ENCODE measurements around the gene TMEM11. TPM values are rescaled to one million over a fixed set of nuclear protein-coding genes. Genes with fewer than 3 reads are reported as not detected.
A peak's percentile ranks its signal among the peaks of the same experiment; 100 is the strongest.

The TMEM11 gene
- total and polyA plus RNA-seq, 2 of the 8 experiments (the other 6 are each of a cell fraction or from before 2014, with no cell fraction given): 33.3 to 90.4 TPM

- Histone ChIP-seq H3K9ac (replicated peaks in 1 of 4; ENCODE audit: extremely low read depth in 1 of 4, low read depth in 3 of 4, low read length in 3 of 4) (no peak overlapping the region), H2AK5ac (ENCODE audit: low read depth, low read length) (no peak overlapping the region), H3K4me2 (ENCODE audit: insufficient read depth in 1 of 2, low read depth in 2 of 2, low read length in 2 of 2) (no peak overlapping the region), H3K9me3 (ENCODE audit: insufficient read depth in 2 of 2, low read depth in 1 of 2, low read length in 1 of 2) (no peaks in the 10 kb centered on the region), H2BK120ac (replicated peaks; ENCODE audit: low read depth, low read length) (no peak overlapping the region), H3K4me3 (ENCODE audit: extremely low read depth in 1 of 4, insufficient read depth in 2 of 4, low read depth in 3 of 4, low read length in 4 of 4) (no peak overlapping the region), H3K79me1 (ENCODE audit: low read depth, low read length) (no peaks in the 10 kb centered on the region), H3K36me3 (ENCODE audit: control insufficient read depth in 2 of 4, insufficient read depth in 4 of 4, low read length in 3 of 4) (no peaks in the 10 kb centered on the region; a peak in 1 of 8 replicates), H3K27ac (ENCODE audit: low read depth, low read length) (no peak overlapping the region), H4K5ac (ENCODE audit: insufficient read length, low read depth, low read length) (no peak overlapping the region), H2BK20ac (ENCODE audit: low read length) (no peak overlapping the region), H4K91ac (replicated peaks; ENCODE audit: insufficient read length, low read length) (no peak overlapping the region), H3K79me2 (ENCODE audit: control insufficient read depth in 1 of 2, insufficient read depth in 2 of 2, low read length in 2 of 2) (no peaks in the 10 kb centered on the region), H3K14ac (ENCODE audit: insufficient read length) (no peak overlapping the region), H4K20me1 (replicated peaks in 1 of 2; ENCODE audit: control insufficient read depth in 1 of 2, insufficient read depth in 2 of 2, low read length in 2 of 2) (no peaks in the 10 kb centered on the region), H3K27me3 (replicated peaks in 1 of 4; ENCODE audit: control insufficient read depth in 3 of 4, extremely low read depth in 1 of 4, insufficient read depth in 3 of 4, low read length in 3 of 4) (no peaks in the 10 kb centered on the region), H3K56ac (replicated peaks; ENCODE audit: insufficient read length, low read depth, low read length) (no peak overlapping the region), H3K4me1 (replicated peaks in 1 of 4; ENCODE audit: control insufficient read depth in 3 of 4, insufficient read depth in 4 of 4, low read length in 3 of 4) (no peaks in the 10 kb centered on the region), H3K23me2 (ENCODE audit: low read depth, low read length) (no peaks in the 10 kb centered on the region), H3K23ac (ENCODE audit: insufficient read length) (no peak overlapping the region), H2BK12ac (ENCODE audit: low read depth, low read length) (no peak overlapping the region), H3K18ac (ENCODE audit: extremely low read depth, low read length) (no peak overlapping the region), H2BK15ac (ENCODE audit: low read length) (no peak overlapping the region), H2AFZ (ENCODE audit: low read length) (no peak overlapping the region), H3K4ac (replicated peaks; ENCODE audit: insufficient read length, low read depth, low read length) (no peak overlapping the region), H2BK5ac (ENCODE audit: low read depth, low read length) (0 out of 2 replicates have a peak overlapping the region, but pooled peaks have one; percentile 18), H4K8ac (ENCODE audit: extremely low read depth, insufficient read depth, low read length) (no peak overlapping the region)
- FAIRE-seq: no peak
- no peak for TF ChIP-seq KDM1A (IDR thresholded peaks at IDR 0.05; ENCODE audit: borderline replicate concordance, low read length)
- 91% methylated on average over 8 of the region's 8 CpGs; no CpG with 5 or more reads in 1 of the 2 experiments for WGBS, 2 experiments (ENCODE audit: extremely low coverage in 1 of 2, insufficient coverage in 1 of 2, insufficient read length in 1 of 2, insufficient replicate concordance in 2 of 2, low coverage in 1 of 2, low lambda C conversion rate in 2 of 2, missing lambda C conversion rate in 1 of 2)
- no peak for DNase-seq (ENCODE audit: low read depth in 1 of 2, low spot score in 2 of 2)
- CTCF ChIA-PET (ENCODE audit: partially characterized antibody): interaction anchor here (0.8 to 1.4 kb wide), 6 partner anchors 9 to 62 kb away, joined by 3 to 6 read pairs (median 4); no protein-coding TSS in a partner anchor
- POLR2A ChIA-PET (ENCODE audit: partially characterized antibody): interaction anchor here (1.1 kb wide), 1 partner anchor 68 kb away, joined by 3 read pairs; no protein-coding TSS in a partner anchor
Observed at GRCh38 chr17:21177401-21177800, 36.6 kb downstream of the TMEM11 start.

Data from H1 (cell line).